AG04450 (cell line): Measurements from ENCODE around the gene OCLN. TPM values are rescaled to one million over a fixed set of nuclear protein-coding genes. Genes with fewer than 3 reads are reported as not detected.
"Not testable (repeated sequence)": the region's sequence is repeated elsewhere in the genome, so short reads cannot be mapped to it uniquely, and the experiment has no call there.

ENCODE experiments used
- CTCF ChIA-PET: fragments of 300-600, 350-600 bp; formaldehyde crosslinking; extraction: SDS; loops from one replicate; lab custom pipeline; 2022; ENCODE audit warnings: antibody characterized with exemption, inconsistent platforms; lab: Charles Lee
- POLR2A ChIA-PET: fragments of 350-600 bp; formaldehyde crosslinking; extraction: SDS; loops from one replicate; lab custom pipeline; 2021; ENCODE audit warnings: antibody characterized with exemption, inconsistent platforms; lab: Yijun Ruan, JAX
- DNase-seq: peaks from one replicate; pipeline ENCODE4 v3.0.0-alpha.2; 2011; ENCODE audit warnings: low read depth, low spot score
- H3K27ac ChIP-seq: one replicate; pipeline ENCODE4 v1.5.1; 2012; ENCODE audit warnings: low read depth, low read length, control low read depth
- H3K27me3 ChIP-seq: one replicate; pipeline ENCODE4 v1.6.0; 2012; ENCODE audit warnings: low read length; ENCODE audit not compliant: control insufficient read depth, insufficient read depth
- H3K4me3 ChIP-seq: 2 replicates; pipeline ENCODE4 v1.5.1; 2011; ENCODE audit warnings: mild to moderate bottlenecking, low read depth, low read length, control low read depth
- H3K9me3 ChIP-seq: 2 replicates; pipeline ENCODE4 v1.5.1; 2012; ENCODE audit warnings: low read length; ENCODE audit not compliant: control insufficient read depth, insufficient read depth
- polyA plus RNA-seq: library from polyadenylated mRNA; depleted of rRNA; stranded (reverse); fragments of >200 nt; gene quantifications from 2 replicates; pipeline ENCODE4 v1.2.3, GENCODE V29; 2011
- TF ChIP-seq, protein P1 (sequence below): IDR thresholded peaks from 2 replicates; pipeline ENCODE4 v1.5.1; 2011; ENCODE audit warnings: low read depth, low read length, control low read depth, inconsistent platforms

The OCLN gene
- polyA plus RNA-seq, 1 experiment = 2.1 TPM

- Histone ChIP-seq H3K27ac (no peak overlapping the region), H3K9me3 (no peaks in the 10 kb centered on the region), H3K27me3 (peaks cover 16% of the 10 kb centered on the region), H3K4me3 (no peak overlapping the region)
- POLR2A ChIA-PET = no interaction called here
- TF ChIP-seq, protein P1, sequence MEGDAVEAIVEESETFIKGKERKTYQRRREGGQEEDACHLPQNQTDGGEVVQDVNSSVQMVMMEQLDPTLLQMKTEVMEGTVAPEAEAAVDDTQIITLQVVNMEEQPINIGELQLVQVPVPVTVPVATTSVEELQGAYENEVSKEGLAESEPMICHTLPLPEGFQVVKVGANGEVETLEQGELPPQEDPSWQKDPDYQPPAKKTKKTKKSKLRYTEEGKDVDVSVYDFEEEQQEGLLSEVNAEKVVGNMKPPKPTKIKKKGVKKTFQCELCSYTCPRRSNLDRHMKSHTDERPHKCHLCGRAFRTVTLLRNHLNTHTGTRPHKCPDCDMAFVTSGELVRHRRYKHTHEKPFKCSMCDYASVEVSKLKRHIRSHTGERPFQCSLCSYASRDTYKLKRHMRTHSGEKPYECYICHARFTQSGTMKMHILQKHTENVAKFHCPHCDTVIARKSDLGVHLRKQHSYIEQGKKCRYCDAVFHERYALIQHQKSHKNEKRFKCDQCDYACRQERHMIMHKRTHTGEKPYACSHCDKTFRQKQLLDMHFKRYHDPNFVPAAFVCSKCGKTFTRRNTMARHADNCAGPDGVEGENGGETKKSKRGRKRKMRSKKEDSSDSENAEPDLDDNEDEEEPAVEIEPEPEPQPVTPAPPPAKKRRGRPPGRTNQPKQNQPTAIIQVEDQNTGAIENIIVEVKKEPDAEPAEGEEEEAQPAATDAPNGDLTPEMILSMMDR = no peak
- no peak for DNase-seq
- CTCF ChIA-PET = no interaction called here
These were observed 35.4 kb downstream of the OCLN start for GRCh38 chr5:69528035-69528434.

DNA sequence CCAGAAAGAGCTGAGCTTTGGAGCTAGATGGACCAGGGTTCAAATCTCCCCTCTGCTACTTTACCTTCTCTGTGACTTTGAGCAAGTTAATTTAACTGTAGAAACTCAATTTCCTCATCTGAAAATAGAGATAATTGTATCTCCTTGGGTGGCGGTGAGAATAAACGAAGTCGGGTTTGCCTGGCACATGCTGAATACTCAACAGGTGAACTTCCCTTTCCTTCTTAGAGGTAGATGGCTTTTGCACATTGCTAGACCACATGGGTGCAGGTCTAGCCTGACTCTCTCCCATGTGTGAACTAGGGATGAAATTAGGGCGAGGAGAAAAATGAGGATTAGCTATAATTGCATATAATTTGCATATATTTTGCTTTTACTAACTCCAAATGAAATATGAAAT lies 36.0 kb downstream of the OCLN start:
- no peak overlapping the region for H3K27ac ChIP-seq
- ChIA-PET CTCF (no interaction called here), POLR2A (no interaction called here)

GRCh38 chr5:69530561-69531405 lies 38.2 kb downstream of the OCLN start:
- TF ChIP-seq, protein P1 = no peak
- POLR2A ChIA-PET = no interaction called here
- DNase-seq = no peak
- CTCF ChIA-PET = no interaction called here
- Histone ChIP-seq H3K27ac (no peak overlapping the region), H3K9me3 (no peaks in the 10 kb centered on the region), H3K27me3 (peaks cover 13% of the 10 kb centered on the region), H3K4me3 (no peak overlapping the region)

More for the DNA sequence above, 36.0 kb downstream of the OCLN start:
- H3K4me3 ChIP-seq = no peak overlapping the region
- H3K27me3 ChIP-seq = peaks cover 16% of the 10 kb centered on the region
- DNase-seq = no peak
- H3K9me3 ChIP-seq = no peaks in the 10 kb centered on the region
- TF ChIP-seq, protein P1 = no peak

DNA sequence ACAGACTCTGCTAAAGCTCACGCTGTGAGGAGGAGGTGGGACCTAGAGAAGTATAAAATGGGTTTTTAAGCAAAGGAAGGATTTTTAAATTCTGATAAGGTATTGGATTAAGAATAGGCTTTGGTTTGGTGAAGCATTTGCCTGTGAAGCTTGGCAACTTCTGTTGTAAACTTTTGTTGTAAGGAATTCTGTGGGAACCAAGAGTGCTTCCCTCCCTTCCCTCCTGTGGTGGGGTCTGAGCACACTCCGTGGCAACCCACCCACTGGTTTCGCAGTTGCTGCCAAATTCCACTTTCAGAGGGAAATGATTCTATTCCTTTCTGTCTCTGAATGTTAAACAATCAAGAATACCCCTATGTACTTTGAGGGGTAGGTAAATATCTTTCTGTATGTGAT lies 38.8 kb downstream of the OCLN start:
- no peak overlapping the region for H3K27ac ChIP-seq
- no peaks in the 10 kb centered on the region for H3K9me3 ChIP-seq
- peaks cover 13% of the 10 kb centered on the region for H3K27me3 ChIP-seq
- H3K4me3 ChIP-seq = no peak overlapping the region
- CTCF ChIA-PET = no interaction called here
- no peak for DNase-seq
- POLR2A ChIA-PET = no interaction called here
- TF ChIP-seq, protein P1 = no peak

GRCh38 chr5:69537911-69538310 lies 45.3 kb downstream of the OCLN start:
- H3K27ac ChIP-seq, H3K9me3 ChIP-seq, DNase-seq, POLR2A ChIA-PET, H3K4me3 ChIP-seq, H3K27me3 ChIP-seq, CTCF ChIA-PET: not testable (repeated sequence)

- DNase-seq, POLR2A ChIA-PET, H3K4me3 ChIP-seq, H3K27me3 ChIP-seq, CTCF ChIA-PET, H3K9me3 ChIP-seq, H3K27ac ChIP-seq: not testable (repeated sequence)
These were observed 46.1 kb downstream of the OCLN start for GRCh38 chr5:69538735-69539134.

DNA sequence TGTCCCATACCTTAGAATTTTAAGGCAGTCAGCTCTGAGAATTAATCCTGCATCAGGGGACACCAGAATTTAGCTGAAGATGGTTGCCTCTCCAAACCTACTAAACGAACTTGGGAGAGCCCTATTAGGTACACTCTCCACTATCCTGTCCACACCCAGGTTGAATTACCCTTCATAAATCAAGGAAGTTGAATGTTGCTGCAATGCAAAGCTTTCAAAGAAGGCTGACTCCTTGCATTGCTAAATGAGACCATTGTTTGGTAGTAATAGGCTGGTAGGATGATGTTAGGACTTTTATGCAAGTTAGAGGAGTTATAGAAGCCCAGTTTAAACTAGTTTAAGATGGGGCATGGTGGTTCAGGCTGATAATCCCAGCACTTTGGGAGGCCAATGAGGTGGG lies 48.8 kb downstream of the OCLN start:
- H3K27ac ChIP-seq, CTCF ChIA-PET: not testable (repeated sequence)

GRCh38 chr5:69542838-69543618 lies 50.4 kb downstream of the OCLN start:
- H3K27ac ChIP-seq = not testable (repeated sequence)

More for the DNA sequence above, 48.8 kb downstream of the OCLN start:
- H3K4me3 ChIP-seq, DNase-seq, POLR2A ChIA-PET, H3K9me3 ChIP-seq, H3K27me3 ChIP-seq: not testable (repeated sequence)

More at GRCh38 chr5:69542838-69543618, 50.4 kb downstream of the OCLN start:
- H3K4me3 ChIP-seq, CTCF ChIA-PET, DNase-seq, H3K27me3 ChIP-seq, H3K9me3 ChIP-seq, POLR2A ChIA-PET: not testable (repeated sequence)
